Measurements from ENCODE around the gene GRHL1. TPM values are rescaled to one million over a fixed set of nuclear protein-coding genes. Genes with fewer than 3 reads are reported as not detected.

GRHL1 gene
- total and polyA plus RNA-seq, 12 donors: 0.57 to 2.6 (median 1.2) TPM; not detected in 1

GRCh38 chr2:10048501-10049171, 97.1 kb downstream of the GRHL1 start:
- peak in 1 of 7 donors; percentile 43 for DNase-seq
- no peaks in the 10 kb centered on the region for H3K9me3 ChIP-seq (replicated peaks in 1 of 3)
- H3K4me3 ChIP-seq: no peak overlapping the region
- 43 to 59% (median 56%) methylated on average over 8 to 10 of the region's 10 CpGs for WGBS, 4 donors
- H3K4me1 ChIP-seq (replicated peaks in 1 of 2): peaks cover 16 to 32% of the 10 kb centered on the region in 2 donors
- H3K27me3 ChIP-seq: no peaks in the 10 kb centered on the region
- H3K36me3 ChIP-seq (replicated peaks in 1 of 2): peaks cover 0 to 53% of the 10 kb centered on the region in 2 donors
- intact Hi-C loops (cut with DNase I): loop anchor here (2.0 to 5.0 kb wide), 3 partner anchors 66 to 236 kb away; no protein-coding TSS in a partner anchor
- TF ChIP-seq CTCF (IDR thresholded peaks at IDR 0.05) (peak; percentile 33 to 87 (median 63)), POLR2A (IDR thresholded peaks at IDR 0.05) (no peak)
- H3K27ac ChIP-seq: peak overlapping the region in 2 of 5 donors; percentile 44

Other genes with a start within 250 kb of the GRHL1 start
- gene TAF1B, start 108.2 kb upstream of the GRHL1 start, total RNA-seq: 10 to 100 TPM in 8 of 9 donors, 1 to 10 TPM in 1; 9.2 to 21.6 (median 16.1) TPM
- gene TAF1B, start 108.2 kb upstream of the GRHL1 start, polyA plus RNA-seq: 10 to 100 TPM in 1 of 3 donors, 1 to 10 TPM in 2; 3.1 to 15.6 (median 3.8) TPM
- gene KLF11, start 91.9 kb downstream of the GRHL1 start, total RNA-seq: 10 to 100 TPM; 13.1 to 75.7 (median 26.9) TPM
- gene KLF11, start 91.9 kb downstream of the GRHL1 start, polyA plus RNA-seq: 10 to 100 TPM in 1 of 3 donors, 1 to 10 TPM in 2; 6.8 to 21.5 (median 8.5) TPM
- 1 to 10 TPM in 6 of 9 donors, under 1 TPM in 3; 0.18 to 3.6 (median 1.4) TPM for gene CYS1, start 128.7 kb downstream of the GRHL1 start, total RNA-seq
- gene CYS1, start 128.7 kb downstream of the GRHL1 start, polyA plus RNA-seq: 1 to 10 TPM in 1 of 3 donors, under 1 TPM in 2; 0.05 to 1.1 (median 0.48) TPM
- 10 to 100 TPM in 1 of 9 donors, 1 to 10 TPM in 8; 2.0 to 22.3 (median 4.0) TPM for gene RRM2, start 171.0 kb downstream of the GRHL1 start, total RNA-seq
- gene RRM2, start 171.0 kb downstream of the GRHL1 start, polyA plus RNA-seq: 1 to 10 TPM in 2 of 3 donors, under 1 TPM in 1; 0.67 to 7.5 (median 2.9) TPM